GM10248 (cell line): ENCODE results near the gene TPST1.

Source experiments
- CTCF ChIA-PET: fragments of 300-600 bp; sonication (Branson Sonifier 250); formaldehyde crosslinking; extraction: SDS; loops from one replicate; lab custom pipeline; 2021; ENCODE audit warnings: antibody characterized with exemption; lab: Yijun Ruan, JAX
- POLR2A ChIA-PET: fragments of 350-650 bp; sonication (Branson Sonifier 250); formaldehyde crosslinking; extraction: SDS; loops from one replicate; lab custom pipeline; 2020; ENCODE audit warnings: antibody characterized with exemption; lab: Yijun Ruan, JAX
- DNase-seq: peaks from one replicate; pipeline ENCODE4 v3.0.0; 2012; ENCODE audit errors: extremely low spot score
- CTCF ChIP-seq: IDR thresholded peaks from 2 replicates; pipeline ENCODE4 v1.5.1; 2012; ENCODE audit warnings: mild to moderate bottlenecking, low read depth; ENCODE audit errors: extremely low read depth, missing control alignments, control extremely low read depth

TPST1 gene

GRCh38 chr7:66330961-66331360, 125.8 kb downstream of the TPST1 start:
- CTCF ChIA-PET, result interaction anchor here (1.0 kb wide), 1 partner anchor 13 kb away, joined by 3 read pairs; no protein-coding TSS in a partner anchor
- POLR2A ChIA-PET, result no interaction called here
- no peak for DNase-seq
- TF ChIP-seq CTCF, result no peak

GRCh38 chr7:66331883-66332282, 126.7 kb downstream of the TPST1 start:
- ChIA-PET CTCF (no interaction called here), POLR2A (no interaction called here)
- DNase-seq, result no peak
- no peak for TF ChIP-seq CTCF

- ChIA-PET CTCF (no interaction called here), POLR2A (no interaction called here)
- DNase-seq, result no peak
- no peak for TF ChIP-seq CTCF
These were observed 128.3 kb downstream of the TPST1 start for GRCh38 chr7:66333443-66333842.

- no peak for TF ChIP-seq CTCF
- DNase-seq, result no peak
- POLR2A ChIA-PET, result no interaction called here
- CTCF ChIA-PET, result no interaction called here
These were observed 130.2 kb downstream of the TPST1 start for GRCh38 chr7:66335318-66335717.

GRCh38 chr7:66336760-66337159, 131.6 kb downstream of the TPST1 start:
- CTCF ChIA-PET, result no interaction called here
- POLR2A ChIA-PET, result no interaction called here
- no peak for DNase-seq
- no peak for TF ChIP-seq CTCF

- CTCF ChIA-PET, result no interaction called here
- TF ChIP-seq CTCF, result no peak
- POLR2A ChIA-PET, result no interaction called here
These were observed 134.0 kb downstream of the TPST1 start for GRCh38 chr7:66339141-66339540.

GRCh38 chr7:66344166-66344565, 139.0 kb downstream of the TPST1 start:
- CTCF ChIA-PET, result no interaction called here
- no peak for DNase-seq
- POLR2A ChIA-PET, result no interaction called here

More at GRCh38 chr7:66339141-66339540, 134.0 kb downstream of the TPST1 start:
- DNase-seq, result no peak

More at GRCh38 chr7:66344166-66344565, 139.0 kb downstream of the TPST1 start:
- no peak for TF ChIP-seq CTCF
